Fibroblast of skin of left quadriceps (primary cell): Measurements from ENCODE around the gene NDUFAF4.
A peak's percentile ranks its signal among the peaks of the same experiment; 100 is the strongest.

ENCODE experiments used
- DNase-seq, 2 experiments: peaks; one replicate each; pipeline ENCODE4 v3.0.0-alpha.2; 2013; ENCODE audit warnings: low read depth in 2 of 2

Gene NDUFAF4

GRCh38 chr6:96897396-96898240, at the start of gene NDUFAF4:
Gene NDUFAF4, minus strand, starts transcription at chr6:96897891. Its CDS starts 90 bp downstream, at chr6:96897801.
- peak; percentile 81 to 82 for DNase-seq

GRCh38 chr6:96947055-96947454, 49.4 kb upstream of the NDUFAF4 start:
- DNase-seq: no peak

GRCh38 chr6:96943555-96944215, 46.0 kb upstream of the NDUFAF4 start:
- no peak for DNase-seq

- DNase-seq: no peak
Observed at GRCh38 chr6:96942676-96943075, 45.0 kb upstream of the NDUFAF4 start.

GRCh38 chr6:96940322-96940721, 42.6 kb upstream of the NDUFAF4 start:
- no peak for DNase-seq

- DNase-seq: peak; percentile 8 to 11
Observed at GRCh38 chr6:96939007-96939805, 41.5 kb upstream of the NDUFAF4 start.

- DNase-seq: no peak
Observed at GRCh38 chr6:96934087-96934486, 36.4 kb upstream of the NDUFAF4 start.

GRCh38 chr6:96931198-96931597, 33.5 kb upstream of the NDUFAF4 start:
- no peak for DNase-seq

- DNase-seq: no peak
Observed at GRCh38 chr6:96929741-96930140, 32.0 kb upstream of the NDUFAF4 start.

- no peak for DNase-seq
Observed at GRCh38 chr6:96927660-96928059, 30.0 kb upstream of the NDUFAF4 start.

- DNase-seq: no peak
Observed at GRCh38 chr6:96926425-96926824, 28.7 kb upstream of the NDUFAF4 start.

- no peak for DNase-seq
Observed at GRCh38 chr6:96925290-96925687, 27.6 kb upstream of the NDUFAF4 start.

- no peak for DNase-seq
Observed at GRCh38 chr6:96923871-96924493, 26.3 kb upstream of the NDUFAF4 start.

GRCh38 chr6:96923400-96923799, 25.7 kb upstream of the NDUFAF4 start:
- DNase-seq: no peak

GRCh38 chr6:96917098-96917497, 19.4 kb upstream of the NDUFAF4 start:
- no peak for DNase-seq

- no peak for DNase-seq
Observed at GRCh38 chr6:96913621-96914020, 15.9 kb upstream of the NDUFAF4 start.

GRCh38 chr6:96911751-96912150, 14.1 kb upstream of the NDUFAF4 start:
- DNase-seq: no peak

- DNase-seq: no peak
Observed at GRCh38 chr6:96911171-96911570, 13.5 kb upstream of the NDUFAF4 start.

GRCh38 chr6:96909811-96910210, 12.1 kb upstream of the NDUFAF4 start:
- no peak for DNase-seq

GRCh38 chr6:96907498-96907897, 9.8 kb upstream of the NDUFAF4 start:
- no peak for DNase-seq

GRCh38 chr6:96900873-96901272, 3.2 kb upstream of the NDUFAF4 start:
- no peak for DNase-seq

GRCh38 chr6:96899451-96899998, 1.8 kb upstream of the NDUFAF4 start:
- no peak for DNase-seq
